K562 (cell line): ENCODE measurements around the gene SGSM2. TPM values are rescaled to one million over a fixed set of nuclear protein-coding genes. Genes with fewer than 3 reads are reported as not detected.

Experiments
- ATAC-seq: fragments of 200-7000 bp; cut with Tn5 transposase; 3 replicates; pipeline ENCODE4 v1.9.1; 2020; ENCODE audit warnings: moderate library complexity
- BruUV-seq: library from RNA; stranded (reverse); fragments of 400-500 nt; replicated peaks from 2 replicates; lab custom pipeline; 2021; lab: Mats Ljungman, UMichigan
- CTCF ChIA-PET: fragments of 300-600 bp; formaldehyde crosslinking; extraction: SDS; loops from one replicate; lab custom pipeline; 2021; ENCODE audit warnings: low intra/inter-chr PET ratio; lab: Yijun Ruan, JAX
- POLR2A ChIA-PET: fragments of 300-600, 350-650 bp; sonication (Branson Sonifier 250); formaldehyde crosslinking; extraction: SDS; loops from one replicate; lab custom pipeline; 2021; ENCODE audit warnings: antibody characterized with exemption, inconsistent platforms; lab: Yijun Ruan, JAX
- DNase-seq, 4 experiments: peaks; one replicate each; pipeline versions ENCODE4 v3.0.0 to v3.0.0-alpha.2; 2011 to 2018; ENCODE audit warnings: low spot score in 3 of 4, mixed read lengths in 3 of 4; ENCODE audit errors: extremely low read depth in 1 of 4
- FAIRE-seq: peaks from 2 replicates; lab custom pipeline; 2011; peaks lifted over from hg19 to GRCh38; lab: Jason Lieb, UNC
- H2AFZ ChIP-seq: 2 replicates; pipeline ENCODE4 v1.6.0; 2011; ENCODE audit warnings: low read depth, low read length, control low read depth, inconsistent platforms
- H3K27ac ChIP-seq: fragments of 200-600 bp; 3 replicates; pipeline ENCODE4 v1.8.0; 2011; ENCODE audit warnings: low read depth, mild to moderate bottlenecking, control low read depth, inconsistent platforms, low read length, moderate library complexity, mixed read lengths; ENCODE audit errors: extremely low read depth
- H3K27me3 ChIP-seq, 2 experiments: fragments of 300-600 bp in 1 of 2; 2 replicates in 1 of 2; 3 replicates in 1 of 2; pipeline versions ENCODE4 v1.6.0 to v1.8.0; 2011; ENCODE audit warnings: inconsistent platforms in 2 of 2, low read length in 2 of 2, mild to moderate bottlenecking in 1 of 2, mixed read lengths in 1 of 2, moderate library complexity in 1 of 2; ENCODE audit not compliant: control insufficient read depth in 2 of 2, insufficient read depth in 2 of 2
- H3K36me3 ChIP-seq: fragments of 300-600 bp; 3 replicates; pipeline ENCODE4 v1.8.0; 2011; ENCODE audit warnings: mild to moderate bottlenecking, low read length, inconsistent platforms; ENCODE audit not compliant: control insufficient read depth, insufficient read depth
- H3K4me1 ChIP-seq, 2 experiments: fragments of 200-600 bp in 1 of 2; replicated peaks in 1 of 2; 2 replicates in 1 of 2; 3 replicates in 1 of 2; pipeline versions ENCODE4 v1.5.1 to v1.8.0; 2011; ENCODE audit warnings: inconsistent platforms in 2 of 2, low read length in 2 of 2, mild to moderate bottlenecking in 1 of 2, mixed read lengths in 1 of 2, moderate library complexity in 1 of 2; ENCODE audit not compliant: control insufficient read depth in 2 of 2, insufficient read depth in 2 of 2
- H3K4me2 ChIP-seq: 2 replicates; pipeline ENCODE4 v1.6.1; 2011; ENCODE audit warnings: low read length, control low read depth, inconsistent platforms, mixed read lengths; ENCODE audit not compliant: insufficient read depth
- H3K4me3 ChIP-seq: fragments of 200-600 bp; sonication (generic), shearing (Covaris generic); 2 replicates; pipeline ENCODE4 v1.5.1; 2016; ENCODE audit warnings: control low read depth, inconsistent platforms
- H3K79me2 ChIP-seq: fragments of 200-600 bp; 3 replicates; pipeline ENCODE4 v1.8.0; 2011; ENCODE audit warnings: low read length, inconsistent platforms; ENCODE audit not compliant: control insufficient read depth, insufficient read depth
- H3K9ac ChIP-seq, 2 experiments: 2 replicates each; pipeline versions ENCODE4 v1.6.0 to v1.6.1; 2011; ENCODE audit warnings: low read depth in 2 of 2, low read length in 2 of 2, control low read depth in 1 of 2, inconsistent platforms in 1 of 2, mild to moderate bottlenecking in 1 of 2, mixed read lengths in 1 of 2; ENCODE audit not compliant: insufficient read depth in 1 of 2
- H3K9me1 ChIP-seq: one replicate; pipeline ENCODE4 v1.6.0; 2011; ENCODE audit warnings: inconsistent platforms, mild to moderate bottlenecking, low read length, moderate library complexity; ENCODE audit not compliant: control insufficient read depth, insufficient read depth
- H3K9me3 ChIP-seq: replicated peaks from 2 replicates; pipeline ENCODE4 v1.5.1; 2011; ENCODE audit warnings: low read depth, low read length, inconsistent platforms; ENCODE audit not compliant: control insufficient read depth, insufficient read depth
- H4K20me1 ChIP-seq: replicated peaks from 2 replicates; pipeline ENCODE4 v1.6.1; 2011; ENCODE audit warnings: low read length, inconsistent platforms, mixed read lengths; ENCODE audit not compliant: control insufficient read depth, insufficient read depth
- CREM ChIP-seq: IDR thresholded peaks from 2 replicates; pipeline ENCODE4 v1.6.1; 2014; ENCODE audit warnings: antibody characterized with exemption, low read depth
- JUN ChIP-seq, 2 experiments: sonication (generic) in 1 of 2; formaldehyde crosslinking in 1 of 2; IDR thresholded peaks; 2 replicates each; pipeline versions ENCODE4 v1.6.1 to v1.8.0; 2012 to 2022; ENCODE audit warnings: borderline replicate concordance in 2 of 2, mild to moderate bottlenecking in 2 of 2, improper control_type of control experiment in 1 of 2, low read depth in 1 of 2, low read length in 1 of 2, missing genetic modification reagents in 1 of 2
- NBN ChIP-seq: fragments of 450-650 bp; IDR thresholded peaks from 2 replicates; pipeline ENCODE4 v1.6.1; 2016; ENCODE audit warnings: low read depth, mild to moderate bottlenecking
- NRF1 ChIP-seq, 2 experiments: fragments of 450-650 bp; IDR thresholded peaks in 1 of 2; conservative IDR thresholded peaks in 1 of 2; 2 replicates each; pipeline ENCODE4 v1.6.1; 2014; ENCODE audit warnings: mild to moderate bottlenecking in 2 of 2
- PPARD ChIP-seq: fragments of 250-450 bp; sonication (Bioruptor Pico); IDR thresholded peaks from 2 replicates; pipeline ENCODE4 v1.8.0; 2022; ENCODE audit warnings: inconsistent platforms, mild to moderate bottlenecking, moderate library complexity
- PRPF4 ChIP-seq: fragments of 200-400 bp; formaldehyde crosslinking; IDR thresholded peaks from one replicate; pipeline ENCODE4 v1.6.1; 2017; ENCODE audit warnings: low read length, low read depth, mild to moderate bottlenecking; ENCODE audit not compliant: insufficient read depth, poor library complexity, severe bottlenecking
- WGBS: fragments of 100-300 bp; shearing (Covaris generic); methylation state at CpG from one replicate; pipeline ENCODE4 v1.1.6; 2016; ENCODE audit warnings: low coverage, mixed read lengths; ENCODE audit not compliant: insufficient coverage; ENCODE audit errors: missing lambda C conversion rate; 5-methylcytosine and 5-hydroxymethylcytosine counted together
- in situ Hi-C: fragments of 300-500 bp; cut with MboI; formaldehyde crosslinking; loops from 4 replicates; pipeline ENCODE4 v1.15.0; 2018; ENCODE audit warnings: inconsistent platforms, mixed read lengths
- intact Hi-C: fragments of 100-400 bp; cut with micrococcal nuclease; formaldehyde crosslinking; loops from 2 replicates; pipeline ENCODE4 v1.14.2; 2022
- polyA plus RNA-seq, 8 experiments: library from polyadenylated mRNA; depleted of rRNA in 4 of 8; stranded (reverse) in 5 of 8; unstranded in 3 of 8; fragments of >200 nt; fragmentation: Nextera tagmentation in 2 of 8; fragmentation: Illumina TruSeq in 1 of 8; extraction: Ambion mirVana in 2 of 8; extraction: Trizol in 1 of 8; gene quantifications; 2 replicates each; pipeline versions ENCODE4 v1.2.1 to v1.2.3, GENCODE V29; 2011 to 2014; ENCODE audit warnings: inconsistent platforms in 1 of 8, missing spikeins in 1 of 8
- total RNA-seq, 7 experiments: library from RNA; depleted of rRNA in 6 of 7; stranded (reverse); fragments of >200 nt in 6 of 7; fragmentation: Illumina TruSeq in 2 of 7; extraction: Trizol in 2 of 7; gene quantifications; 2 replicates each; pipeline versions ENCODE4 v1.2.1 to v1.2.3, GENCODE V29; 2011 to 2021; ENCODE audit warnings: low replicate concordance in 1 of 7
- TF ChIP-seq, protein P1 (sequence below): fragments of 450-650 bp; IDR thresholded peaks from 2 replicates; pipeline ENCODE4 v1.7.0; 2016; ENCODE audit warnings: borderline replicate concordance
- TF ChIP-seq, protein P2 (sequence below), 2 experiments: fragments of 200-800 bp in 1 of 2; sonication (Bioruptor generic) in 1 of 2; sonication (generic) in 1 of 2; formaldehyde crosslinking in 1 of 2; IDR thresholded peaks in 1 of 2; conservative IDR thresholded peaks in 1 of 2; 2 replicates each; pipeline versions ENCODE4 v1.5.0 to v1.6.1; 2016 to 2020; ENCODE audit warnings: missing compliant biosample characterization in 1 of 2, missing genetic modification characterization in 1 of 2, missing genetic modification reagents in 1 of 2
- TF ChIP-seq, protein P3 (sequence below): fragments of 450-650 bp; IDR thresholded peaks from 2 replicates; pipeline ENCODE4 v1.6.1; 2017; ENCODE audit warnings: antibody characterized with exemption, mild to moderate bottlenecking

SGSM2 gene
- total and polyA plus RNA-seq, 9 of the 15 experiments (the other 6 are each of a cell fraction or from before 2014, with no cell fraction given): 0.20 to 26.3 (median 14.8) TPM

DNA sequence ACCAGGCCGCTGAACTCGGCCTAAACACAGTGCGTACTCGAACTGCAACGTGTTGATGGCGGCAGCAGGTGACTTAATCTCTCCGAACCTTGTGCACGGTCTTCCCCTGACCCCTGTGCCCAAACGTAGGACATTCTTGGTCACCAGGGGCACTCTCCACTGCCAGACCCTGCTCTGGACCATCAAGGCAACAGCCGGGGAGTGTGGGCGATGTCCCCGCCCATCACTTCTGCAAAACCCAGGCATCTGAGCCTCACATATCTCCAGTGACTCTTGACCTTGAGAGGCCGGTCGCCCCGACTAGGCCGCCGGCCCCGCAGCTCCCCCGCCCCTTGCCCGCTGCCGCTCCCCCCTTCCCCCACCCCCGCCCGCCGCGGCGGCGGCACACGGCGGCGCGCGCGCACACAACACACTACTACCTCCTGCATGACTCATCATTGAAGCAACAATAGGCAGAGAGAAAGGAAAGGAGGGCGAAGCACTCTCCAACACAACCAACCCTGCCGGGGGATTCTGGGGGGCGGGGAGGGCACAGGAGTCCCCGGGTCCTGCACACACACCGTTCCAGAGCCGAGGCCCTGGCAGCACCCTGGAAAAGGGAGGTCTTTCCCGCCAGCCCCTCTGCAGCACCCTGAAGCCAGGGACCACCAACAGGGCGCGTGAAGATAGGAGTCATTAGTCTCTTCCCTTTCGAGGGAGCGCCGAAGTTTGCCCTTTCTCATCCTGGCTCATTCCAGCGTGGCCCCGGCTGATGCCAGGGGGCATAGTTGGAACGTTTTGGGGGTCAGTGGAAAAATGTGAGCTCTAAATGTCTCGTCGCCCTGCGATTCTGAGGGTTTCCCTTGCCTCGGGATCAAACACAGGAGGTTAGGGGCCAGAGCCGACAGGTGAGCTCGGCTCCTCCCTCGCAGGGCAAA is 61.6 kb downstream of the SGSM2 start:
- Histone ChIP-seq H2AFZ (peak overlapping the region; percentile 81), H3K4me1 (peaks cover 33 to 80% of the 10 kb centered on the region in 2 experiments), H3K79me2 (peaks cover 60% of the 10 kb centered on the region), H3K4me2 (peak overlapping the region; percentile 95), H4K20me1 (0 out of 2 replicates have a peak, but pooled peaks cover 3% of the 10 kb centered on the region), H3K9me3 (no peaks in the 10 kb centered on the region), H3K9ac (peak overlapping the region; percentile 93 to 99), H3K36me3 (0 out of 3 replicates have a peak, but pooled peaks cover 3% of the 10 kb centered on the region), H3K4me3 (peak overlapping the region; percentile 91), H3K27ac (peak overlapping the region; percentile 100), H3K27me3 (no peaks in the 10 kb centered on the region), H3K9me1 (peaks cover 3% of the 10 kb centered on the region)
- FAIRE-seq (peak; percentile 87), ATAC-seq (peak; percentile 25), DNase-seq (peak; percentile 31 to 88 (median 54))
- WGBS: under 1% methylated on average over 19 of the region's 55 CpGs
- in situ Hi-C loops: no loop called here
- ChIA-PET CTCF (no interaction called here), POLR2A (interaction anchor here (0.6 to 1.1 kb wide), 6 partner anchors 9 to 747 kb away, joined by 3 to 4 read pairs (median 3); no protein-coding TSS in a partner anchor)
- no TSS peak for BruUV-seq
- intact Hi-C loops: no loop called here
- TF ChIP-seq, protein P1, sequence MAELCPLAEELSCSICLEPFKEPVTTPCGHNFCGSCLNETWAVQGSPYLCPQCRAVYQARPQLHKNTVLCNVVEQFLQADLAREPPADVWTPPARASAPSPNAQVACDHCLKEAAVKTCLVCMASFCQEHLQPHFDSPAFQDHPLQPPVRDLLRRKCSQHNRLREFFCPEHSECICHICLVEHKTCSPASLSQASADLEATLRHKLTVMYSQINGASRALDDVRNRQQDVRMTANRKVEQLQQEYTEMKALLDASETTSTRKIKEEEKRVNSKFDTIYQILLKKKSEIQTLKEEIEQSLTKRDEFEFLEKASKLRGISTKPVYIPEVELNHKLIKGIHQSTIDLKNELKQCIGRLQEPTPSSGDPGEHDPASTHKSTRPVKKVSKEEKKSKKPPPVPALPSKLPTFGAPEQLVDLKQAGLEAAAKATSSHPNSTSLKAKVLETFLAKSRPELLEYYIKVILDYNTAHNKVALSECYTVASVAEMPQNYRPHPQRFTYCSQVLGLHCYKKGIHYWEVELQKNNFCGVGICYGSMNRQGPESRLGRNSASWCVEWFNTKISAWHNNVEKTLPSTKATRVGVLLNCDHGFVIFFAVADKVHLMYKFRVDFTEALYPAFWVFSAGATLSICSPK: 0 out of 2 replicates have a peak, but pooled peaks have one; percentile 81
- TF ChIP-seq NBN: no peak
- TF ChIP-seq JUN (IDR thresholded peaks at IDR 0.05; ENCODE audit: borderline replicate concordance, low read depth, low read length): peak; percentile 58; the same call in 1 of the 2 replicates
- no peak for TF ChIP-seq JUN (CRISPR knock-in tag; IDR thresholded peaks at IDR 0.05; ENCODE audit: borderline replicate concordance)
- TF ChIP-seq PRPF4: peak; percentile 11
- TF ChIP-seq, protein P2, sequence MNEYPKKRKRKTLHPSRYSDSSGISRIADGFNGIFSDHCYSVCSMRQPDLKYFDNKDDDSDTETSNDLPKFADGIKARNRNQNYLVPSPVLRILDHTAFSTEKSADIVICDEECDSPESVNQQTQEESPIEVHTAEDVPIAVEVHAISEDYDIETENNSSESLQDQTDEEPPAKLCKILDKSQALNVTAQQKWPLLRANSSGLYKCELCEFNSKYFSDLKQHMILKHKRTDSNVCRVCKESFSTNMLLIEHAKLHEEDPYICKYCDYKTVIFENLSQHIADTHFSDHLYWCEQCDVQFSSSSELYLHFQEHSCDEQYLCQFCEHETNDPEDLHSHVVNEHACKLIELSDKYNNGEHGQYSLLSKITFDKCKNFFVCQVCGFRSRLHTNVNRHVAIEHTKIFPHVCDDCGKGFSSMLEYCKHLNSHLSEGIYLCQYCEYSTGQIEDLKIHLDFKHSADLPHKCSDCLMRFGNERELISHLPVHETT (CRISPR knock-in tag; conservative IDR thresholded peaks at IDR 0.05 in 1 of 2, IDR thresholded peaks at IDR 0.05 in 1 of 2): peak in 1 of 2 experiments; percentile 87; a peak in 2 of 4 replicates
- peak; percentile 18; the same call in 1 of the 2 replicates for TF ChIP-seq CREM
- TF ChIP-seq, protein P3, sequence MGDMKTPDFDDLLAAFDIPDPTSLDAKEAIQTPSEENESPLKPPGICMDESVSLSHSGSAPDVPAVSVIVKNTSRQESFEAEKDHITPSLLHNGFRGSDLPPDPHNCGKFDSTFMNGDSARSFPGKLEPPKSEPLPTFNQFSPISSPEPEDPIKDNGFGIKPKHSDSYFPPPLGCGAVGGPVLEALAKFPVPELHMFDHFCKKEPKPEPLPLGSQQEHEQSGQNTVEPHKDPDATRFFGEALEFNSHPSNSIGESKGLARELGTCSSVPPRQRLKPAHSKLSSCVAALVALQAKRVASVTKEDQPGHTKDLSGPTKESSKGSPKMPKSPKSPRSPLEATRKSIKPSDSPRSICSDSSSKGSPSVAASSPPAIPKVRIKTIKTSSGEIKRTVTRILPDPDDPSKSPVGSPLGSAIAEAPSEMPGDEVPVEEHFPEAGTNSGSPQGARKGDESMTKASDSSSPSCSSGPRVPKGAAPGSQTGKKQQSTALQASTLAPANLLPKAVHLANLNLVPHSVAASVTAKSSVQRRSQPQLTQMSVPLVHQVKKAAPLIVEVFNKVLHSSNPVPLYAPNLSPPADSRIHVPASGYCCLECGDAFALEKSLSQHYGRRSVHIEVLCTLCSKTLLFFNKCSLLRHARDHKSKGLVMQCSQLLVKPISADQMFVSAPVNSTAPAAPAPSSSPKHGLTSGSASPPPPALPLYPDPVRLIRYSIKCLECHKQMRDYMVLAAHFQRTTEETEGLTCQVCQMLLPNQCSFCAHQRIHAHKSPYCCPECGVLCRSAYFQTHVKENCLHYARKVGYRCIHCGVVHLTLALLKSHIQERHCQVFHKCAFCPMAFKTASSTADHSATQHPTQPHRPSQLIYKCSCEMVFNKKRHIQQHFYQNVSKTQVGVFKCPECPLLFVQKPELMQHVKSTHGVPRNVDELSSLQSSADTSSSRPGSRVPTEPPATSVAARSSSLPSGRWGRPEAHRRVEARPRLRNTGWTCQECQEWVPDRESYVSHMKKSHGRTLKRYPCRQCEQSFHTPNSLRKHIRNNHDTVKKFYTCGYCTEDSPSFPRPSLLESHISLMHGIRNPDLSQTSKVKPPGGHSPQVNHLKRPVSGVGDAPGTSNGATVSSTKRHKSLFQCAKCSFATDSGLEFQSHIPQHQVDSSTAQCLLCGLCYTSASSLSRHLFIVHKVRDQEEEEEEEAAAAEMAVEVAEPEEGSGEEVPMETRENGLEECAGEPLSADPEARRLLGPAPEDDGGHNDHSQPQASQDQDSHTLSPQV: 0 out of 2 replicates have a peak, but pooled peaks have one; percentile 14
- TF ChIP-seq NRF1 (conservative IDR thresholded peaks at IDR 0.05 in 1 of 2, IDR thresholded peaks at IDR 0.05 in 1 of 2): no peak; a peak in 1 of 4 replicates
- TF ChIP-seq PPARD (CRISPR knock-in tag): no peak
